Frontal cortex (tissue), 4 donors: ENCODE data around the gene TMEM170B. TPM values are rescaled to one million over a fixed set of nuclear protein-coding genes. Genes with fewer than 3 reads are reported as not detected.
A peak's percentile ranks its signal among the peaks of the same experiment; 100 is the strongest.

Source experiments
- DNase-seq, 2 donors: peaks; one replicate each; pipeline ENCODE4 v3.0.0; 2012; ENCODE audit warnings: low spot score in 2 of 2
- FAIRE-seq: peaks from 2 replicates; lab custom pipeline; 2012; peaks lifted over from hg19 to GRCh38; lab: Jason Lieb, UNC
- total RNA-seq: library from RNA; depleted of rRNA; stranded (reverse); fragments of >200 nt; gene quantifications from one replicate; pipeline ENCODE4 v1.2.3, GENCODE V29; 2014
- donor health status: control.
- donor health status: control.
- donor health status: control.

TMEM170B gene, protein sequence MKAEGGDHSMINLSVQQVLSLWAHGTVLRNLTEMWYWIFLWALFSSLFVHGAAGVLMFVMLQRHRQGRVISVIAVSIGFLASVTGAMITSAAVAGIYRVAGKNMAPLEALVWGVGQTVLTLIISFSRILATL
- 51.8 TPM for total RNA-seq

DNA sequence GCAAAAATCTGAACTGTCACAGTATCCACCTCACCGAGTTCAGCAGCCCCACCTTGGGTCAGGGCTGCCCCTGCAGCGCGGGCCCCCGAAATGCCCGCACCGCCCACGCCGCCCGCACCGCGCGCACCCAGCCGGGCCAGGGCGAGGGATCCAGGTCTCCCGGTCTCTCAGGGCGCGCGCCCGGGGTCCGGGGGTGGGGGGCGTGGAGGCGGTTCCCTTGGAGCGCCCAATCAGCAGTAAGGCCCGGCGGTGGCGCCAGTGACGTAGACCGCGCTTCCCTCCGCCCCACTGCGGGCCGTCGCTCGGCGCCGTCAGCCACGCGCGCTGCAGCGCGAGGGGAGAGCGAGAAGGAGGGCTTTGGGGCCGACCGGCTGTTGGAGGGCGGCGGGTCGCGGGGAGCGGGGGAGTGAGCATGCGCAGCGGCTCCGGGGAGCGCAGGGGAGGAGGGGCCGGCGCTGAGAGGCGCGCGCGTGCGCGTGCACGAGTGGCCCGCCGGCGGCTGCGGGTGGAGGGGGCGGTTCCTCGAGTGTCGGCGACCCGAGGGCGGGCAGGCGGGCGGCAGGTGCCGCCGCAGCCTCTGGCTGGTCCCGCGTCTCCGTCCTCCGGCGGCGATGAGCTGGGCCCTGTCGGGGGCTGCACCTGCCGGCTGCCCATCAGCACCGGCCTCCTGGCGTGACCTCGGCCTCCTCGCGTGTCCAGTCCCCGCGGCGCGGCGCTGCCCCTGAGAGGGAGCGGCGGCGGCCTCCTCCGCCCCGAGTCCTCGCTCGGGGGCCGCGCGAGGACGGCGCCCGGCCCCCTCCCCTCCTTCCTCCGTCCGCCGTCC, at the start of gene TMEM170B:
TSS of gene TMEM170B (plus strand) at position 521 of the 823 bp plus-strand sequence. CDS start 529 bp downstream, outside the sequence.
- DNase-seq (peak; percentile 95 to 97), FAIRE-seq (no peak)

DNA sequence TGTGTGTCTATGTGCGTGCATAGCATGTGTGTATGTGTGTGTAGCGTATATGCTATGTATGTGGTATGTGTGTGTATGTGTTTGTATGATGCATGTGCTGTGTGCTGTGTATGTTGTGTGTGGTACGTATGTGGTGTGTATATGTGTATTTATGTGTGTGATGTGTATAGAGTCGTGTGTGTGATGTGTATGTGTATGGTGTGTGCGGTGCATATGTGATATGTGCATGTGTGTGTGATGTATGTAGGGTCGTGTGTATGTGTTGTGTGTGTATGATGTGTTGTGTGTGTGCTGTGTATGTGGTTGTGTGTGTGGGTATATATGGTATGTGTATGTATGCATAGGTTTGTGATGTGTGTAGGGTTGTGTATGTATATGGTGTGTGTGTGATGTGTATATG, 46.6 kb upstream of the TMEM170B start:
- FAIRE-seq (no peak), DNase-seq (no peak)

DNA sequence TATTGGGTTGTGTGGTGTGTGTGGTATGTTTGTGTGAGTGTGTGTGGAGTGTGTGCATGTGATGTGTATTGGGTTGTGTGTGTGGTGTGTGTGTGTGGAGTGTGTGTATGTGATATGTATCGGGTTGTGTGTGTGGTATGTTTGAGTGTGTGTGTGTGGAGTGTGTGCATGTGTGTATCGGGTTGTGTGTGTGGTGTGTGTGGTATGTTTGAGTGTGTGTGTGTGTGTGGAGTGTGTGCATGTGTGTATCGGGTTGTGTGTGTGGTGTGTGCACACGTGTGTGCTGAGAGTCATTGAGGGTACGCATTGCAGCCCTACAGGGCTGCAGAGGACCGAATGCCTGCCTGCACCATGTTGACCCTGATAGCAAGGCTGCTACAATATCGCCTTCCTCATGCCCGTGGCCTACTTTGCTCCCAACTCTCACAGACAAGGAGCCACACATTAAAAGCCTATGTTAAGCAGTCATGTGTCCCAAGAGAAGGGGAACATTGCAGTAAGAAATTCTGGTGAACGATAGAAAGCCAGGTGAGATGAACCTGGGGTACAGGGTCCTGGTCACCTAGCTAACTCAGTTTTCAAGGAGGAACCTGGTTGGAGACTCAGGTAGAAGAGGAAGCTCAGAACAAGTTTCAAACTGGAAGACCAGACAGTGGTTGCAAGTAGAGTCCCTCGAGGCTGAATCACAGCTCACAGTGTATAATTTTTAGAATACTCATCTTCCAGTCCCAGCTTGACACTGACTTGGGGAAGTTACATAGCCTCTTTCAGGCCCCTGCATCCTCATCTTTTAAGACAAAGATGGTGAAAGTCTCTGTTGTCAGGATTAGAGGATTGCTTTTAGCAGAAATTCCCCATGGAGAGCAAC, 45.7 kb upstream of the TMEM170B start:
- no peak for FAIRE-seq

GRCh38 chr6:11492464-11493290, 44.9 kb upstream of the TMEM170B start:
- no peak for DNase-seq

More for the DNA sequence above, 45.7 kb upstream of the TMEM170B start:
- DNase-seq, result no peak

DNA sequence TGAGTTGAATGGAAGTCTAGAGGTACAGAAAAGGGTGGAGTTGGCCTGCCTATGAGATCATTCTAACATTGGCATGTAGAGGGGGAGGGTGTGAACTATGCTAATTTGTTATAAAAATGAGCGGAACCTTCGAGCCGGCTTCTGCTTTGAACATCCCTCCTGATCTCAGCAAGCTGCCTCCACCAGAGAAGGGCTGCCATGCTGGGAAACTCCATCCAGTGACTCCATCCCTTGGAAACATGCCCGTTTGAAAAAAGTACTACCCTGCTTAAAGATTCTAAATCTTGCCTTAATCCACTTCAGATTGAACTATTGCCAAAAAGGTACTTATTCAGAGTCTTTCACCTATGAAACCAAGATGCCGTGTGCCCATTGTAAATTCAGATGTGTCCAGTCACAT, 43.6 kb upstream of the TMEM170B start:
- FAIRE-seq, result no peak

More at GRCh38 chr6:11492464-11493290, 44.9 kb upstream of the TMEM170B start:
- FAIRE-seq, result no peak

GRCh38 chr6:11494786-11495564, 42.6 kb upstream of the TMEM170B start:
- FAIRE-seq (no peak), DNase-seq (no peak)

More for the DNA sequence above, 43.6 kb upstream of the TMEM170B start:
- no peak for DNase-seq

DNA sequence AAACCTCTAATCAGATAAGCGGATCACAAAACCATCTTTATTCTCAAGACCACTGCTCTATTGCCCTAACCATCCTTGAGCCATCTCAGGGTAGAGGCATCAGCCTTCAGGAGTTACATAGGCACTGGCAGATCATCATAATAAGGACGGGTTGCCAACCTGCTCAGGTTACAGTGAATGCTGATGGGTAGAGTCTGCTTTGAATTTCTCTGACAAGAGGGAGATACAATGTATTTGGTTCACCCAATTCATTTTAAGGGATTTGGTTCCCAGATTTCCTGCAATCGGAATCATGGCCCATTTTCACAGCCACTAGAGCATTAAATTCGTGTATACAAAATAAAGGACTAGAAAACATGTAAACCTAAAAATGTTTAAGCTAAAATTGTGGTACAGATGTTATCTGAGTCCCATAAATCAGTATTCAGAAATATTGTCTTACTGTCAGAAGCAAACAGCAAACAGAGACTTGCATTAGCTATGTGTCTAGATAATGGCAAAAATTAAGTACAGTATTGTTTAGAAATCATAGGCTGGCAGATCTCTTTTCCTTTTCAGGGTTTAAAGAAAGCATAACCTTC, 41.9 kb upstream of the TMEM170B start:
- FAIRE-seq (no peak), DNase-seq (no peak)

GRCh38 chr6:11496152-11497060, 41.1 kb upstream of the TMEM170B start:
- FAIRE-seq (peak; percentile 69), DNase-seq (peak; percentile 22 to 62)

DNA sequence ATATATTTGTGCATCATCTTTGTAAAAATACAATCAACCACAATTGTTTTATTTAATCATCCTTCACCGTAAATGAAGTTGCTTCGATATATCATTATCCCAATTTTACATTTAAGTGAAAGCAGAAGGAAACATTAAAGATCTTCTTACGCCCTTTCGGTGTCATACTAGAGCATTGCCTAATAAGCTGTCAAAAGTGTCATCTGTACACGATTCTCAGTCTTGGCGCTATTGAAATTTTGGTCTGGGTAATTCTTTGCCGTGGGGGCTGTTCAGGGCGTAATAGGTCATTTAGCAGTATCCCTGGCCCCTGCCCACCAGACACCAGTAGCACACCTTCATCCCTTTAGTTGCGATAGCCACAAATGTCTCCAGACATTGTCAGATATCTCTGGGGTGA, 40.4 kb upstream of the TMEM170B start:
- DNase-seq, result no peak
- FAIRE-seq, result no peak

- no peak for DNase-seq
- no peak for FAIRE-seq
Measured at GRCh38 chr6:11497881-11498280, 39.7 kb upstream of the TMEM170B start.

DNA sequence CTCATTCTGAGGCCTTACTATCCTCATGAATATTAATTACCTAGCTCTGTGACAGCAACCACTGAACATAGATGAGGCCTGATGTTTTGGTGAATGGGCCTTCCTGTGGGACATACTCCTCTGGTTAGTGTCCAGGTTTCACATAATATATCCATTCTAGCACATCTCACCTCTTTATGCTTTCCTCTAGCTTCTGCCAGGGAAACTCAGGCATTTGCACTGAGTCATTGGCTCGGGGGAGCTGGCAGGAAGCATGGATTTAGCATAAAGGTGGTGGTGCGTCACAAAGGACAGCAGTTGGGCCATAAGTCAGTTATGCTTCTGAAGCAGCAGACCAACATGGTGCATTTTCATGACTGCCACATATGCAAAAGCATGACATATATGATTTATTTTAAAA, 37.5 kb upstream of the TMEM170B start:
- FAIRE-seq, result no peak
- no peak for DNase-seq

- no peak for DNase-seq
- no peak for FAIRE-seq
Measured at GRCh38 chr6:11509471-11509870, 28.1 kb upstream of the TMEM170B start.

- no peak for FAIRE-seq
- DNase-seq, result no peak
Measured at GRCh38 chr6:11514672-11515071, 22.9 kb upstream of the TMEM170B start.

GRCh38 chr6:11515763-11516162, 21.8 kb upstream of the TMEM170B start:
- no peak for DNase-seq
- FAIRE-seq, result no peak

DNA sequence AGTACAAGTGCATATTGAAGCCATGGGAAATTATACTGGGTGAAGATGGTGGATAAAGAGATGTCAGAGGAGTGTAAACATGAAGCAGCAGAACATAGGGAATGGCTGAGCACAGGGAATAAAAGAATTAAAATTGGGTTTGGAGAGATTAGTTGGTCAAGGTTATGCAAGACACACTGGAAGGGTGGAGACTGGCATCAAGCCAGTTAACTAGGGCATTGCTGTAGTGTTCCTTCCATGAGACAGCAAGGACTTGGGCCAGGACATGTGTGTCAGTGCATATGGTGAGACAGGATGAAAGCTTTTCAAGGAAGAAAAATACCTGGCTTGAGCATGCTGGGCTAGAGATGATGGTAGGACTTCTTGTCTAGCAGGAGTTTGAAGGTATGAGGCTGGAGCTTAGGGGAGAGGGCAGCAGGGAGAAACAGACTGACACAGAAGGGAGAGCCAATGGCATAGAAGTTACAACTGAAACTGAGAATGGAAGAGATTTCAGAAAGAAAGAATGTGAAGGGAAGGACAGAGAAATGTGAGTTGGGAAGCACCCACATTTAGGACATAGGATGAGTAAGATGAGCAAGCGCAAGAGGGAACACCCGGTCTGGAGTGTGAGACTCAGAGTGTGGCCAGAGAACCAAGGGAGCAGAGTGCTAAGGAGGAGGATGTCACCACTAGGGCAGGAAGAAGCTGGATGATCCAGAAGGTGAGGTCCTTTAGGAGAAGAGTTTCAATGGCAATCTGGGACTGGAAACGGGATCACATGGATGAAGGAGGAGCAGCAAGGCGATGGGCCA, 14.5 kb upstream of the TMEM170B start:
- no peak for FAIRE-seq

GRCh38 chr6:11525468-11526155, 11.9 kb upstream of the TMEM170B start:
- no peak for DNase-seq
- FAIRE-seq, result no peak

More for the DNA sequence above, 14.5 kb upstream of the TMEM170B start:
- DNase-seq, result no peak
